HG03571 (cell line): ENCODE measurements around the gene COL24A1.
A peak's percentile ranks its signal among the peaks of the same experiment; 100 is the strongest.
"Not testable (repeated sequence)": the region's sequence is repeated elsewhere in the genome, so short reads cannot be mapped to it uniquely, and the experiment has no call there.

Experiments
- ATAC-seq: cut with Tn5 transposase; IDR thresholded peaks from one replicate; pipeline ENCODE4 v1.9.1; 2021; ENCODE audit not compliant: unreplicated experiment

Gene COL24A1

GRCh38 chr1:85822696-85823095, 333.9 kb downstream of the COL24A1 start:
- no peak for ATAC-seq

GRCh38 chr1:85818371-85818770, 338.2 kb downstream of the COL24A1 start:
- ATAC-seq: no peak

GRCh38 chr1:85816606-85817005, 340.0 kb downstream of the COL24A1 start:
- no peak for ATAC-seq

- no peak for ATAC-seq
These were observed 340.7 kb downstream of the COL24A1 start for GRCh38 chr1:85815906-85816305.

GRCh38 chr1:85806236-85806965, 350.2 kb downstream of the COL24A1 start:
- no peak for ATAC-seq

GRCh38 chr1:85801520-85801919, 355.1 kb downstream of the COL24A1 start:
- no peak for ATAC-seq

- no peak for ATAC-seq
These were observed 356.8 kb downstream of the COL24A1 start for GRCh38 chr1:85799737-85800136.

- ATAC-seq: no peak
These were observed 358.2 kb downstream of the COL24A1 start for GRCh38 chr1:85798419-85798818.

GRCh38 chr1:85777021-85777420, 379.6 kb downstream of the COL24A1 start:
- not testable (repeated sequence) for ATAC-seq

GRCh38 chr1:85762804-85763203, 393.8 kb downstream of the COL24A1 start:
- ATAC-seq: no peak

GRCh38 chr1:85756864-85757263, 399.7 kb downstream of the COL24A1 start:
- ATAC-seq: no peak

- ATAC-seq: no peak
These were observed 408.5 kb downstream of the COL24A1 start for GRCh38 chr1:85748120-85748519.

GRCh38 chr1:85746777-85747176, 409.8 kb downstream of the COL24A1 start:
- no peak for ATAC-seq

GRCh38 chr1:85743814-85744213, 412.8 kb downstream of the COL24A1 start:
- ATAC-seq: no peak

GRCh38 chr1:85734931-85735330, 421.6 kb downstream of the COL24A1 start:
- ATAC-seq: no peak

GRCh38 chr1:85718678-85719340, 437.8 kb downstream of the COL24A1 start:
- no peak for ATAC-seq

GRCh38 chr1:85714418-85715114, 442.0 kb downstream of the COL24A1 start:
- not testable (repeated sequence) for ATAC-seq

GRCh38 chr1:85708829-85709227, 447.7 kb downstream of the COL24A1 start:
- no peak for ATAC-seq

GRCh38 chr1:85707990-85708828, 448.4 kb downstream of the COL24A1 start, which contains the start of gene ZNHIT6:
Gene ZNHIT6, minus strand, starts transcription at chr1:85708433. Its CDS starts 149 bp downstream, at chr1:85708284.
- ATAC-seq: peak; percentile 93

- ATAC-seq: no peak
These were observed 449.1 kb downstream of the COL24A1 start for GRCh38 chr1:85707267-85707989.
